Stomach smooth muscle (tissue), 2 donors: ENCODE data around the gene SFMBT1.
"Not testable (repeated sequence)": the region's sequence is repeated elsewhere in the genome, so short reads cannot be mapped to it uniquely, and the experiment has no call there.

Source experiments
- H3K27ac ChIP-seq: one replicate; pipeline ENCODE4 v1.7.0; 2013; ENCODE audit warnings: mild to moderate bottlenecking, low read length, inconsistent platforms
- H3K27me3 ChIP-seq, 2 donors: one replicate each; pipeline ENCODE4 v1.7.0; 2013; ENCODE audit warnings: low read length in 2 of 2; ENCODE audit not compliant: insufficient read depth in 2 of 2, control insufficient read depth in 1 of 2
- H3K36me3 ChIP-seq, 2 donors: one replicate each; pipeline ENCODE4 v1.7.0; 2013; ENCODE audit warnings: low read length in 2 of 2; ENCODE audit not compliant: control insufficient read depth in 2 of 2, insufficient read depth in 2 of 2
- H3K4me1 ChIP-seq: one replicate; pipeline ENCODE4 v1.7.0; 2013; ENCODE audit warnings: low read length; ENCODE audit not compliant: control insufficient read depth, insufficient read depth
- H3K4me3 ChIP-seq, 2 donors: one replicate each; pipeline ENCODE4 v1.7.0; 2013; ENCODE audit warnings: low read length in 2 of 2
- H3K9ac ChIP-seq, 2 donors: one replicate each; pipeline ENCODE4 v1.7.0; 2013; ENCODE audit warnings: low read length in 2 of 2, mild to moderate bottlenecking in 1 of 2
- H3K9me3 ChIP-seq, 2 donors: one replicate each; pipeline ENCODE4 v1.7.0; 2013; ENCODE audit warnings: low read length in 2 of 2; ENCODE audit not compliant: control insufficient read depth in 2 of 2
- donor health status: healthy.
- donor health status: Pancreatic carcinoma.

The SFMBT1 gene

GRCh38 chr3:53073553-53074365, 27.9 kb upstream of the SFMBT1 start:
- H3K36me3 ChIP-seq: peaks cover 0 to 2% of the 10 kb centered on the region in 2 donors
- H3K27me3 ChIP-seq: no peaks in the 10 kb centered on the region
- peak overlapping the region; percentile 83 to 85 for H3K4me3 ChIP-seq
- no peak overlapping the region for H3K27ac ChIP-seq
- H3K9me3 ChIP-seq: no peaks in the 10 kb centered on the region
- peak overlapping the region in 1 of 2 donors; percentile 76 for H3K9ac ChIP-seq
- H3K4me1 ChIP-seq: peaks cover 16% of the 10 kb centered on the region

- Histone ChIP-seq H3K9me3 (no peaks in the 10 kb centered on the region), H3K27ac (peak overlapping the region; percentile 53), H3K36me3 (peaks cover 0 to 2% of the 10 kb centered on the region in 2 donors), H3K4me3 (peak overlapping the region; percentile 83 to 85), H3K4me1 (peaks cover 16% of the 10 kb centered on the region), H3K9ac (peak overlapping the region; percentile 66 to 76), H3K27me3 (no peaks in the 10 kb centered on the region)
These were observed 27.0 kb upstream of the SFMBT1 start for GRCh38 chr3:53072653-53073552.

GRCh38 chr3:53071882-53072431, 26.1 kb upstream of the SFMBT1 start:
- Histone ChIP-seq H3K4me1 (peaks cover 16% of the 10 kb centered on the region), H3K4me3 (peak overlapping the region; percentile 83 to 85), H3K9ac (peak overlapping the region in 1 of 2 donors; percentile 66)

GRCh38 chr3:53069422-53070068, 23.7 kb upstream of the SFMBT1 start:
- Histone ChIP-seq H3K4me3 (no peak overlapping the region), H3K9ac (no peak overlapping the region), H3K36me3 (no peaks in the 10 kb centered on the region), H3K27me3 (no peaks in the 10 kb centered on the region), H3K27ac (no peak overlapping the region), H3K9me3 (no peaks in the 10 kb centered on the region), H3K4me1 (peaks cover 16% of the 10 kb centered on the region)

More at GRCh38 chr3:53071882-53072431, 26.1 kb upstream of the SFMBT1 start:
- Histone ChIP-seq H3K36me3 (no peaks in the 10 kb centered on the region), H3K9me3 (no peaks in the 10 kb centered on the region), H3K27ac (no peak overlapping the region), H3K27me3 (no peaks in the 10 kb centered on the region)

- peaks cover 10% of the 10 kb centered on the region for H3K4me1 ChIP-seq
- no peak overlapping the region for H3K27ac ChIP-seq
- H3K36me3 ChIP-seq: no peaks in the 10 kb centered on the region
- no peaks in the 10 kb centered on the region for H3K9me3 ChIP-seq
- H3K9ac ChIP-seq: no peak overlapping the region
- H3K4me3 ChIP-seq: no peak overlapping the region
- no peaks in the 10 kb centered on the region for H3K27me3 ChIP-seq
These were observed 22.3 kb upstream of the SFMBT1 start for GRCh38 chr3:53068176-53068575.

GRCh38 chr3:53067567-53067966, 21.7 kb upstream of the SFMBT1 start:
- Histone ChIP-seq H3K27ac (no peak overlapping the region), H3K4me3 (no peak overlapping the region), H3K27me3 (no peaks in the 10 kb centered on the region), H3K36me3 (no peaks in the 10 kb centered on the region), H3K4me1 (peaks cover 9% of the 10 kb centered on the region), H3K9me3 (no peaks in the 10 kb centered on the region), H3K9ac (no peak overlapping the region)

- H3K9me3 ChIP-seq: no peaks in the 10 kb centered on the region
- H3K27ac ChIP-seq: no peak overlapping the region
- H3K36me3 ChIP-seq: no peaks in the 10 kb centered on the region
- H3K27me3 ChIP-seq: no peaks in the 10 kb centered on the region
- no peak overlapping the region for H3K9ac ChIP-seq
- H3K4me1 ChIP-seq: no peaks in the 10 kb centered on the region
- no peak overlapping the region for H3K4me3 ChIP-seq
These were observed 20.1 kb upstream of the SFMBT1 start for GRCh38 chr3:53065841-53066480.

- no peaks in the 10 kb centered on the region for H3K27me3 ChIP-seq
- no peak overlapping the region for H3K4me3 ChIP-seq
- H3K4me1 ChIP-seq: no peaks in the 10 kb centered on the region
- H3K36me3 ChIP-seq: no peaks in the 10 kb centered on the region
- no peak overlapping the region for H3K27ac ChIP-seq
- no peak overlapping the region for H3K9ac ChIP-seq
- no peaks in the 10 kb centered on the region for H3K9me3 ChIP-seq
These were observed 17.0 kb upstream of the SFMBT1 start for GRCh38 chr3:53062905-53063304.

GRCh38 chr3:53056442-53056841, 10.6 kb upstream of the SFMBT1 start:
- H3K9ac ChIP-seq: no peak overlapping the region
- no peaks in the 10 kb centered on the region for H3K36me3 ChIP-seq
- no peaks in the 10 kb centered on the region for H3K4me1 ChIP-seq
- no peak overlapping the region for H3K27ac ChIP-seq
- H3K27me3 ChIP-seq: no peaks in the 10 kb centered on the region
- no peaks in the 10 kb centered on the region for H3K9me3 ChIP-seq
- no peak overlapping the region for H3K4me3 ChIP-seq

GRCh38 chr3:53054233-53054632, 8.4 kb upstream of the SFMBT1 start:
- not testable (repeated sequence) for H3K9me3 ChIP-seq, H3K27me3 ChIP-seq

More at GRCh38 chr3:53054233-53054632, 8.4 kb upstream of the SFMBT1 start:
- not testable (repeated sequence) for H3K9ac ChIP-seq, H3K36me3 ChIP-seq, H3K4me3 ChIP-seq, H3K27ac ChIP-seq, H3K4me1 ChIP-seq
